HEK293 (cell line): ENCODE results near the gene TMEM11.

Experiments used
- CTCF ChIA-PET: fragments of 350-600 bp; formaldehyde crosslinking; extraction: SDS; loops from one replicate; lab custom pipeline; 2021; ENCODE audit warnings: antibody characterized with exemption; lab: Yijun Ruan, JAX
- POLR2A ChIA-PET: fragments of 300-600 bp; formaldehyde crosslinking; extraction: SDS; loops from one replicate; lab custom pipeline; 2020; ENCODE audit warnings: antibody characterized with exemption, inconsistent platforms; lab: Yijun Ruan, JAX
- H3K27ac ChIP-seq: fragments of 200-500 bp; sonication (Bioruptor generic); 2 replicates; pipeline ENCODE4 v1.5.1; 2014; ENCODE audit warnings: low read depth, low read length, control low read depth, inconsistent platforms; ENCODE audit errors: extremely low read depth
- H3K36me3 ChIP-seq, 2 experiments: fragments of 200-500 bp in 1 of 2; sonication (Bioruptor generic) in 1 of 2; 1 replicate in 1 of 2; 2 replicates in 1 of 2; pipeline ENCODE4 v1.5.1; 2014 to 2017; ENCODE audit warnings: inconsistent platforms in 2 of 2, low read length in 2 of 2; ENCODE audit not compliant: control insufficient read depth in 2 of 2, insufficient read depth in 1 of 2
- H3K4me1 ChIP-seq: fragments of 200-500 bp; sonication (Bioruptor generic); 2 replicates; pipeline ENCODE4 v1.5.1; 2014; ENCODE audit warnings: mild to moderate bottlenecking, low read length, inconsistent platforms; ENCODE audit not compliant: control insufficient read depth, insufficient read depth
- H3K4me3 ChIP-seq: 2 replicates; pipeline ENCODE4 v1.5.1; 2011; ENCODE audit warnings: low read depth, mild to moderate bottlenecking, control low read depth, low read length, moderate library complexity
- H3K9me3 ChIP-seq: fragments of 200-500 bp; sonication (Bioruptor generic); 2 replicates; pipeline ENCODE4 v1.5.1; 2014; ENCODE audit warnings: low read depth, low read length, inconsistent platforms; ENCODE audit not compliant: control insufficient read depth, insufficient read depth
- BCL11A ChIP-seq: fragments of 450-650 bp; formaldehyde crosslinking; IDR thresholded peaks from 2 replicates; pipeline ENCODE4 v1.5.1; 2016; ENCODE audit warnings: low read depth, missing biosample characterization, missing genetic modification characterization
- BCL11B ChIP-seq: fragments of 450-650 bp; formaldehyde crosslinking; IDR thresholded peaks from 2 replicates; pipeline ENCODE4 v1.5.1; 2016; ENCODE audit warnings: low read depth, missing biosample characterization, missing genetic modification characterization
- GLI2 ChIP-seq: fragments of 450-650 bp; formaldehyde crosslinking; IDR thresholded peaks from 2 replicates; pipeline ENCODE4; 2017; ENCODE audit warnings: missing biosample characterization, missing genetic modification characterization, low read depth, borderline replicate concordance
- OVOL3 ChIP-seq: fragments of 450-650 bp; formaldehyde crosslinking; IDR thresholded peaks from 2 replicates; pipeline ENCODE4 v1.5.1; 2016; ENCODE audit warnings: missing biosample characterization, missing genetic modification characterization
- SALL2 ChIP-seq: fragments of 450-650 bp; formaldehyde crosslinking; IDR thresholded peaks from 2 replicates; pipeline ENCODE4 v1.5.0; 2017; ENCODE audit warnings: missing biosample characterization, mild to moderate bottlenecking, missing genetic modification characterization, borderline replicate concordance
- ZBTB21 ChIP-seq: fragments of 450-650 bp; formaldehyde crosslinking; IDR thresholded peaks from 2 replicates; pipeline ENCODE4 v1.5.1; 2017; ENCODE audit warnings: missing biosample characterization, missing genetic modification characterization
- ZFHX2 ChIP-seq: fragments of 450-650 bp; formaldehyde crosslinking; conservative IDR thresholded peaks from 2 replicates; pipeline ENCODE4 v1.5.1; 2016; ENCODE audit warnings: missing biosample characterization, missing genetic modification characterization
- ZNF114 ChIP-seq: fragments of 450-650 bp; formaldehyde crosslinking; IDR thresholded peaks from 2 replicates; pipeline ENCODE4 v1.5.0; 2017; ENCODE audit warnings: missing biosample characterization, missing genetic modification characterization
- ZNF132 ChIP-seq: fragments of 450-650 bp; formaldehyde crosslinking; IDR thresholded peaks from 2 replicates; pipeline ENCODE4 v1.5.1; 2017; ENCODE audit warnings: missing biosample characterization, missing genetic modification characterization, borderline replicate concordance
- ZNF146 ChIP-seq: fragments of 450-650 bp; formaldehyde crosslinking; IDR thresholded peaks from 2 replicates; pipeline ENCODE4 v1.5.1; 2016; ENCODE audit warnings: missing biosample characterization, missing genetic modification characterization
- ZNF23 ChIP-seq: fragments of 450-650 bp; formaldehyde crosslinking; IDR thresholded peaks from 2 replicates; pipeline ENCODE4 v1.5.1; 2016; ENCODE audit warnings: missing biosample characterization, missing genetic modification characterization, borderline replicate concordance
- ZNF341 ChIP-seq: fragments of 450-650 bp; formaldehyde crosslinking; IDR thresholded peaks from 2 replicates; pipeline ENCODE4; 2016; ENCODE audit warnings: low read depth, missing biosample characterization, missing genetic modification characterization
- ZNF366 ChIP-seq: fragments of 450-650 bp; formaldehyde crosslinking; conservative IDR thresholded peaks from 2 replicates; pipeline ENCODE4 v1.5.1; 2016; ENCODE audit warnings: missing biosample characterization, missing genetic modification characterization
- ZNF658 ChIP-seq: fragments of 450-650 bp; formaldehyde crosslinking; IDR thresholded peaks from 2 replicates; pipeline ENCODE4; 2016; ENCODE audit warnings: missing biosample characterization, missing genetic modification characterization
- ZNF660 ChIP-seq: fragments of 450-650 bp; IDR thresholded peaks from 2 replicates; pipeline ENCODE4 v1.5.1; 2018; ENCODE audit warnings: missing biosample characterization, mild to moderate bottlenecking, missing genetic modification characterization
- ZNF677 ChIP-seq: fragments of 450-650 bp; IDR thresholded peaks from 2 replicates; pipeline ENCODE4 v1.5.0; 2018; ENCODE audit warnings: missing biosample characterization, mild to moderate bottlenecking, missing genetic modification characterization, moderate library complexity
- ZNF843 ChIP-seq: fragments of 450-650 bp; formaldehyde crosslinking; IDR thresholded peaks from 2 replicates; pipeline ENCODE4 v1.5.1; 2016; ENCODE audit warnings: missing biosample characterization, missing genetic modification characterization
- ZXDB ChIP-seq: fragments of 450-650 bp; formaldehyde crosslinking; IDR thresholded peaks from 2 replicates; pipeline ENCODE4 v1.5.1; 2016; ENCODE audit warnings: missing biosample characterization, missing genetic modification characterization
- TF ChIP-seq, protein P1 (sequence below): fragments of 450-650 bp; formaldehyde crosslinking; IDR thresholded peaks from 2 replicates; pipeline ENCODE4 v1.5.1; 2017; ENCODE audit warnings: missing biosample characterization, missing genetic modification characterization
- TF ChIP-seq, protein P2 (sequence below): fragments of 450-650 bp; formaldehyde crosslinking; IDR thresholded peaks from 2 replicates; pipeline ENCODE4 v1.5.1; 2016; ENCODE audit warnings: missing biosample characterization, missing genetic modification characterization
- TF ChIP-seq, protein P3 (sequence below): fragments of 450-650 bp; formaldehyde crosslinking; IDR thresholded peaks from 2 replicates; pipeline ENCODE4 v1.5.1; 2016; ENCODE audit warnings: missing biosample characterization, missing genetic modification characterization
- TF ChIP-seq, protein P4 (sequence below): fragments of 450-650 bp; IDR thresholded peaks from 2 replicates; pipeline ENCODE4 v1.5.1; 2018; ENCODE audit warnings: missing biosample characterization, mild to moderate bottlenecking, missing genetic modification characterization

Gene TMEM11

DNA sequence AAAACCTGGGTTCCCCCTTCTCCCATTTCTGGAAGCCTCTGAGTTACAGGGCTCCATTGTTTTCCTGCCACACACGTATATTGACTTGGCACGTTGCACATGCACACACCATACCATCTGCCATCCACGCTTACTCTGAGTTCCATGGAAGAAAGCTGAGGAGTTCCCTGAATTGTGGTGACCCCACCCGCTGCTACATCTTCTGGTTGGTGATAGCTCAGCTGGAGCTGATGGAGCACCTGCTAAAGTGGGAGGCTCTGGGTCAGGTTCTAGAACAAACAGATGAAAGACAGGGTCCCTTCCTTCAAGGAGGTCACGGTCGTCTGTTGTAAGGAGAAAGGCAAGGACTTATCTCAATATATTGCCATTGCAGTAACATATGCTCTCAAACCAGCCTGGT lies 41.1 kb downstream of the TMEM11 start:
- Histone ChIP-seq H3K36me3 (peaks cover 0 to 32% of the 10 kb centered on the region in 2 experiments; a peak in 2 of 3 replicates), H3K4me3 (no peak overlapping the region), H3K9me3 (no peaks in the 10 kb centered on the region), H3K4me1 (no peaks in the 10 kb centered on the region), H3K27ac (no peak overlapping the region)
- no peak for TF ChIP-seq ZNF114 (tag by site-specific recombination)
- no peak for TF ChIP-seq ZNF366 (tag by site-specific recombination)
- TF ChIP-seq OVOL3 (tag by site-specific recombination) = no peak
- TF ChIP-seq ZNF341 (tag by site-specific recombination) = no peak
- no peak for TF ChIP-seq SALL2 (tag by site-specific recombination)
- TF ChIP-seq, protein P1, sequence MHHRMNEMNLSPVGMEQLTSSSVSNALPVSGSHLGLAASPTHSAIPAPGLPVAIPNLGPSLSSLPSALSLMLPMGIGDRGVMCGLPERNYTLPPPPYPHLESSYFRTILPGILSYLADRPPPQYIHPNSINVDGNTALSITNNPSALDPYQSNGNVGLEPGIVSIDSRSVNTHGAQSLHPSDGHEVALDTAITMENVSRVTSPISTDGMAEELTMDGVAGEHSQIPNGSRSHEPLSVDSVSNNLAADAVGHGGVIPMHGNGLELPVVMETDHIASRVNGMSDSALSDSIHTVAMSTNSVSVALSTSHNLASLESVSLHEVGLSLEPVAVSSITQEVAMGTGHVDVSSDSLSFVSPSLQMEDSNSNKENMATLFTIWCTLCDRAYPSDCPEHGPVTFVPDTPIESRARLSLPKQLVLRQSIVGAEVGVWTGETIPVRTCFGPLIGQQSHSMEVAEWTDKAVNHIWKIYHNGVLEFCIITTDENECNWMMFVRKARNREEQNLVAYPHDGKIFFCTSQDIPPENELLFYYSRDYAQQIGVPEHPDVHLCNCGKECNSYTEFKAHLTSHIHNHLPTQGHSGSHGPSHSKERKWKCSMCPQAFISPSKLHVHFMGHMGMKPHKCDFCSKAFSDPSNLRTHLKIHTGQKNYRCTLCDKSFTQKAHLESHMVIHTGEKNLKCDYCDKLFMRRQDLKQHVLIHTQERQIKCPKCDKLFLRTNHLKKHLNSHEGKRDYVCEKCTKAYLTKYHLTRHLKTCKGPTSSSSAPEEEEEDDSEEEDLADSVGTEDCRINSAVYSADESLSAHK = no peak
- ChIA-PET CTCF (interaction anchor here (1.2 kb wide), 1 partner anchor 53 kb away, joined by 4 read pairs; no protein-coding TSS in a partner anchor), POLR2A (no interaction called here)

DNA sequence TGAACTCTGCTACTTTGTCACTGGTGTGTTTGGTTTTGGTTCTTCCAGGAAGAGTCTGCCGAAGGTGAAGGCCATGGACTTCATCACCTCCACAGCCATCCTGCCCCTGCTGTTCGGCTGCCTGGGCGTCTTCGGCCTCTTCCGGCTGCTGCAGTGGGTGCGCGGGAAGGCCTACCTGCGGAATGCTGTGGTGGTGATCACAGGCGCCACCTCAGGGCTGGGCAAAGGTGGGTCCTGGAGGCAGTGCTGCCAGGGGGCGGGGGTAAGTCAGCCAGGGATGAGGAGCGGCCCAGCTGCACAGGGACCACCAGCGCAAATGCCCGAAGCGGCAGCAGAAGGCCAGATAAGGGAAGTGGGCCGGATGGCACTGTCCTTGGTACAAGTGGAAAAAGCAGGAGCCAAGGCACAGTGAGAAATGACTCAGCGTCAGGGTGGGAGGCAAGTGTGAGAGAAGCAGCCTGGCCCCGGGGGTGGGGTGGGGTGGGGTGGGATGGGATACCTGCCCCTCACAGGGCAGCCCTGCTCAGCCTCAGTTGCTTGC lies 41.9 kb downstream of the TMEM11 start:
- no peaks in the 10 kb centered on the region for H3K4me1 ChIP-seq
- CTCF ChIA-PET = interaction anchor here (1.2 kb wide), 1 partner anchor 52 kb away, joined by 4 read pairs; no protein-coding TSS in a partner anchor
- peaks cover 0 to 32% of the 10 kb centered on the region in 2 experiments; a peak in 2 of 3 replicates for H3K36me3 ChIP-seq
- H3K9me3 ChIP-seq = no peaks in the 10 kb centered on the region
- H3K4me3 ChIP-seq = no peak overlapping the region
- TF ChIP-seq BCL11B (tag by site-specific recombination) = no peak
- TF ChIP-seq ZNF660 (tag by site-specific recombination) = no peak
- no peak for TF ChIP-seq ZXDB (tag by site-specific recombination)
- TF ChIP-seq, protein P2, sequence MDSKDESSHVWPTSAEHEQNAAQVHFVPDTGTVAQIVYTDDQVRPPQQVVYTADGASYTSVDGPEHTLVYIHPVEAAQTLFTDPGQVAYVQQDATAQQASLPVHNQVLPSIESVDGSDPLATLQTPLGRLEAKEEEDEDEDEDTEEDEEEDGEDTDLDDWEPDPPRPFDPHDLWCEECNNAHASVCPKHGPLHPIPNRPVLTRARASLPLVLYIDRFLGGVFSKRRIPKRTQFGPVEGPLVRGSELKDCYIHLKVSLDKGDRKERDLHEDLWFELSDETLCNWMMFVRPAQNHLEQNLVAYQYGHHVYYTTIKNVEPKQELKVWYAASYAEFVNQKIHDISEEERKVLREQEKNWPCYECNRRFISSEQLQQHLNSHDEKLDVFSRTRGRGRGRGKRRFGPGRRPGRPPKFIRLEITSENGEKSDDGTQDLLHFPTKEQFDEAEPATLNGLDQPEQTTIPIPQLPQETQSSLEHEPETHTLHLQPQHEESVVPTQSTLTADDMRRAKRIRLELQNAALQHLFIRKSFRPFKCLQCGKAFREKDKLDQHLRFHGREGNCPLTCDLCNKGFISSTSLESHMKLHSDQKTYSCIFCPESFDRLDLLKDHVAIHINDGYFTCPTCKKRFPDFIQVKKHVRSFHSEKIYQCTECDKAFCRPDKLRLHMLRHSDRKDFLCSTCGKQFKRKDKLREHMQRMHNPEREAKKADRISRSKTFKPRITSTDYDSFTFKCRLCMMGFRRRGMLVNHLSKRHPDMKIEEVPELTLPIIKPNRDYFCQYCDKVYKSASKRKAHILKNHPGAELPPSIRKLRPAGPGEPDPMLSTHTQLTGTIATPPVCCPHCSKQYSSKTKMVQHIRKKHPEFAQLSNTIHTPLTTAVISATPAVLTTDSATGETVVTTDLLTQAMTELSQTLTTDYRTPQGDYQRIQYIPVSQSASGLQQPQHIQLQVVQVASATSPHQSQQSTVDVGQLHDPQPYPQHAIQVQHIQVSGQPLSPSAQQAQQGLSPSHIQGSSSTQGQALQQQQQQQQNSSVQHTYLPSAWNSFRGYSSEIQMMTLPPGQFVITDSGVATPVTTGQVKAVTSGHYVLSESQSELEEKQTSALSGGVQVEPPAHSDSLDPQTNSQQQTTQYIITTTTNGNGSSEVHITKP (tag by site-specific recombination) = no peak
- TF ChIP-seq, protein P3, sequence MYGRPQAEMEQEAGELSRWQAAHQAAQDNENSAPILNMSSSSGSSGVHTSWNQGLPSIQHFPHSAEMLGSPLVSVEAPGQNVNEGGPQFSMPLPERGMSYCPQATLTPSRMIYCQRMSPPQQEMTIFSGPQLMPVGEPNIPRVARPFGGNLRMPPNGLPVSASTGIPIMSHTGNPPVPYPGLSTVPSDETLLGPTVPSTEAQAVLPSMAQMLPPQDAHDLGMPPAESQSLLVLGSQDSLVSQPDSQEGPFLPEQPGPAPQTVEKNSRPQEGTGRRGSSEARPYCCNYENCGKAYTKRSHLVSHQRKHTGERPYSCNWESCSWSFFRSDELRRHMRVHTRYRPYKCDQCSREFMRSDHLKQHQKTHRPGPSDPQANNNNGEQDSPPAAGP (tag by site-specific recombination) = no peak
- TF ChIP-seq BCL11A = no peak
- TF ChIP-seq, all 188 proteins: peak for 0
- H3K27ac ChIP-seq = no peak overlapping the region
- POLR2A ChIA-PET = no interaction called here

DNA sequence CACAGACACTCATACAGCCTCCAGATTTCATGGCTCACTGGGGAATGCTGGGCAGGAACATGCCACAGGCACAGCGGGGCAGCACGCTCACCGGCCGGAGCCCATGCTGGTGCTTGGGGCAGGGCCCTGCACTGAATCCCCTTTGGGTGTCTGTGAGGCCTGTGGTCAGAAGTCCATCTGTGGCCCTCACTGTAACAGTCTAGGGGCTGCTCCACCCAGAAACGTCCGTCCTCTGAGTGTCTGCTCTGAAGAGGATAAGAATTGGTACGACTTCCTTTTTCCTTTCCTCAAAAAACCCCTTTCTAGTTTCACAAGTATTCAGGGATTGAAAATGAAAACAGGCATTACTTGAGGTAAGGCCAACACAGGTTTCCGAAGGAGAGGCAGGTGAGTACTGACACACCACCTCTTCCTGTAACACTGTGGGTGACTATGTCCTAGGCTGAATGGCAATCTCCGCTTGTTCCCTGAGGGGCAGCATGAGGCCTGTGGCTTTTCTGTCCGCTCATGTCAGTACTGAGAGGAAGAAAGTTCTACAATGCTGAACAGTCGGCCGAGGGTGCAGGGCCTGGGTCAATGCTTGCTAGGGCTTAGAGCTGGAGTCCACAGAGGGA lies 42.5 kb downstream of the TMEM11 start:
- Histone ChIP-seq H3K4me3 (no peak overlapping the region), H3K4me1 (no peaks in the 10 kb centered on the region), H3K27ac (no peak overlapping the region), H3K9me3 (no peaks in the 10 kb centered on the region), H3K36me3 (peaks cover 0 to 32% of the 10 kb centered on the region in 2 experiments; a peak in 2 of 3 replicates)
- CTCF ChIA-PET = no interaction called here
- POLR2A ChIA-PET = no interaction called here
- no peak for TF ChIP-seq ZNF677 (tag by site-specific recombination)
- no peak for TF ChIP-seq ZNF658
- no peak for TF ChIP-seq ZNF23 (tag by site-specific recombination)
- TF ChIP-seq, protein P4, sequence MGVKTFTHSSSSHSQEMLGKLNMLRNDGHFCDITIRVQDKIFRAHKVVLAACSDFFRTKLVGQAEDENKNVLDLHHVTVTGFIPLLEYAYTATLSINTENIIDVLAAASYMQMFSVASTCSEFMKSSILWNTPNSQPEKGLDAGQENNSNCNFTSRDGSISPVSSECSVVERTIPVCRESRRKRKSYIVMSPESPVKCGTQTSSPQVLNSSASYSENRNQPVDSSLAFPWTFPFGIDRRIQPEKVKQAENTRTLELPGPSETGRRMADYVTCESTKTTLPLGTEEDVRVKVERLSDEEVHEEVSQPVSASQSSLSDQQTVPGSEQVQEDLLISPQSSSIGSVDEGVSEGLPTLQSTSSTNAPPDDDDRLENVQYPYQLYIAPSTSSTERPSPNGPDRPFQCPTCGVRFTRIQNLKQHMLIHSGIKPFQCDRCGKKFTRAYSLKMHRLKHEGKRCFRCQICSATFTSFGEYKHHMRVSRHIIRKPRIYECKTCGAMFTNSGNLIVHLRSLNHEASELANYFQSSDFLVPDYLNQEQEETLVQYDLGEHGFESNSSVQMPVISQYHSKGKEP (tag by site-specific recombination) = no peak
- TF ChIP-seq GLI2 (tag by site-specific recombination) = no peak
- TF ChIP-seq ZNF132 (tag by site-specific recombination) = no peak
- TF ChIP-seq ZNF843 (tag by site-specific recombination) = no peak
- TF ChIP-seq ZBTB21 (tag by site-specific recombination) = no peak
- no peak for TF ChIP-seq BCL11B (tag by site-specific recombination)
- no peak for TF ChIP-seq ZNF146
- no peak for TF ChIP-seq BCL11A
- TF ChIP-seq ZFHX2 (tag by site-specific recombination) = no peak
